GM15510 (cell line): Measurements from ENCODE around the gene SHMT2.

ENCODE experiments used
- POLR2A ChIP-seq: IDR thresholded peaks from 3 replicates; pipeline ENCODE4 v1.6.1; 2011; ENCODE audit warnings: borderline replicate concordance; ENCODE audit not compliant: insufficient read length; ENCODE audit errors: extremely low read depth

The SHMT2 gene

DNA sequence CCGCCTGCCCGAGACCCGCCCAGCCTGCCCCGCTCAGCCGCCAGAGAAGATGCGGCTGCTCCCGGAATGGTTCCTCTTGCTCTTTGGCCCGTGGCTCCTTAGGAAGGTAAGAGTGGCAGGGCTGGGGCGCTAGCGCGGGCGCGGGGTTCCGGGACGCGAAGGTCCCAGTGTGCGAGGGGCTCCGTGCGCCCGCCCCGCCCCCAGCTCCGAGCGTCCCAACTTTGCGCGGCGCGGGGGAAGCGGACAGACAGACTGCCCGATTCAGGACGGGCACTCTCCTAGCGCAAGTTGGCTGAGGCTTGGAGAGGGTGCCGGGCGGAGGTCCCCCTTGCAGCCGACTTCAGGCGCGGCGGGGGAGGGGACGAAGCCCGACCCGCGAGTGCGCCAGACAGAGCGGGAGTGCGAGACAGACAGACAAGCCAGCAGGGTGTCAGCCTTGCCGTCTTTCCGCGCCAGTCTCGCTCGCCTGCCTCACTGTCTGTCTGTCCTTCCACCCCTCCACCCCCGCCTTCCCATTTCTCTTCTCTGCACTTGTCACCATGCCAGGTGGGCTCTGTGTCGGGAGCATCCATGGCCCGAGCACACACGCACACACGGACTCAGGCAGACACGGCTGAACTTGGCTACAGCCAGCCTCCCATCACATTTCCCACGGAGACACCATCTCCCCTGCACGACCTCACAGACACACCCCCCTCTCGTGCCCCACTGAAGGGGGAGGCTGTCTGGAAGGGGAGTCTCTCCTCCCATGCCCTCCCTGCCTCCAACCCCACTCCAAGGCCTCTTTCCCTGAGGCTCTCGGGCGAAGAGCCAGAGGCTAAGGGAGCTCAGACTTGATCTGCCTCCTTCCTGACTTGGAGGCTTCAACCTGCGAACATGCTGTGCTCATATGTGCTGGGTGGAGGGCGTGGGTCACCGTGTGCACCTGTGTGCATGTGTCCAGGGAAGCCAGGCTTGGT, 12.3 kb upstream of the SHMT2 start:
- no peak for TF ChIP-seq POLR2A

GRCh38 chr12:57218030-57218853, 11.3 kb upstream of the SHMT2 start:
- no peak for TF ChIP-seq POLR2A

- TF ChIP-seq POLR2A, result no peak
These were observed 10.1 kb upstream of the SHMT2 start for GRCh38 chr12:57219205-57219992.

DNA sequence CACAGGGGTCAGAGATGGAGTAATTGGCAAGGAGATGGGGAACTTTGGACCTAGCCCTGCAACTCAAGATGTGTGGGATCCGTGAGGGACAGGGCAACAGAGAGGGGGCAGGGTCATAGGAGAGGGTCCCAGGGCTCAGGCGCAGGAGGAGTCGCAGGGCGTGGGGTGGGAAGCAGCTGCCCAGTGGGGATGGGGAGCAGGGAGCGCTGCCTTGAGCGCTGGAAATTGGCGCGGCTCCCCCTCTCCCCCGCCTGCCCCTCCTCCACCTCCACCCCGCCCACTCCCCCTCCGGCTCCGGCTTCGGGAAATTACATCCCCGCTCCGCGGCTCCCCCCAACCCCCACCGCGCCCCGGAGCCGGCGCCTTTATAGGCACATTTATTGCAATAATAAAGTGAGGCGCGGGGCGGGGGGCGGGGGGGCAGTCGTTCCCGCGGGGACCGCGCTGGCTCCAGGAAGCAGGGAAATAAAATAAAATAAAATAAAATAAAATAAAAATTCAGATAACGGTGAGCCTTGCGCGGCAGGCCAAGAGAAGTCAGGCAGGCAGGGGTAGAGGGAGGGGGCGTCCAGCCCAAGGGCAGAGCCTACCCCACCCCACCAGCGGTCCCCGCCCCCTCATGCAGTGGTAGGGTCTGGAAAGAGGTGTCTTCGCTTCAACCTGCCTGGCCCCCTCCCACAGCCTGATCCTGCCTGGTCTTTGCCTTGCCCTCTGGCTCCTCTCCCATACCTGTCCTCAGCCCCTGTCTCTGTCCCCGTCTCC, 9.3 kb upstream of the SHMT2 start:
- no peak for TF ChIP-seq POLR2A

GRCh38 chr12:57220770-57221168, 8.7 kb upstream of the SHMT2 start:
- no peak for TF ChIP-seq POLR2A

GRCh38 chr12:57221169-57221917, 8.2 kb upstream of the SHMT2 start:
- TF ChIP-seq POLR2A, result no peak

DNA sequence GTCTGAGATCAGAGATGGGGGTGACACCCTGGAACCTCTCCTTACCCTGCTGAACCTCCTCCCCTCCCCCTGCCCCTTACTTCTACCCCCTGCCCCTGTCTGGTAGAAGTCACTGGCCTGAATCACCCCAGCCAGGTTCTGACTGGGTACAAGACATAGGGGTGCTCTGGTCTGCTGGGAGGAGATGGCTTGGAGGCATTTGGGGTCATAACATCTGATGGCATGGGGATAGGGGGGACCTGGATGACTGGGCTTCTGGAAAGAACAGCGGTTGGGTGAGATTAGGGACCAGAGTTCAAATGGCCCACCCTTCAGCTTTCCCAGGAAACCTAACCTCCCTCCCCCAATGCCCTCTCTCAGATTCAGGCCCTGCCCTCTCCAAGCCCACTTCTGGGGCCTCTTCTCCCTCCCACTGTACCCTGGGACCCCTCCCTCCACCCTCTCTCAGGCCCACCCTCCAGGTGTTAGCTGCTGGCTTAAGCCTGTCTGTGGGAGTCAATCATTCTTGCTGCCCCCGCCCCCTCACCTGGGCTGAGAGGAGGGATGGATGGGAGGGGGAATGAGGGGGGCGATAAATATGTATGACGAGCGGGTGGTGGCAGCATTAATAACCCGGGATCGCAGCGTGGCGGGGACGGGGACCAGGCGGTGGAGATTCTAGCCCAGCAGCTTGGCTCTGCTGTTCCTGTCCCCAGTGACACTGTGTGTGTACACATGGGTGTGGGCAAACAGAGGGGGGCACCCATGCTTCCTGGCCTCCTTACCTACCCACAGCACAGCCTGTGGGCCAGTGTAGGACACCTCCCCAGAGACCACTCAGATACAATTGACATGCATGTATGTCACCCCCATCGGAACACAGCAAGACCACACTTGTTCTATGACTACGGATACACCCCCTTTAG, 7.0 kb upstream of the SHMT2 start:
- no peak for TF ChIP-seq POLR2A

DNA sequence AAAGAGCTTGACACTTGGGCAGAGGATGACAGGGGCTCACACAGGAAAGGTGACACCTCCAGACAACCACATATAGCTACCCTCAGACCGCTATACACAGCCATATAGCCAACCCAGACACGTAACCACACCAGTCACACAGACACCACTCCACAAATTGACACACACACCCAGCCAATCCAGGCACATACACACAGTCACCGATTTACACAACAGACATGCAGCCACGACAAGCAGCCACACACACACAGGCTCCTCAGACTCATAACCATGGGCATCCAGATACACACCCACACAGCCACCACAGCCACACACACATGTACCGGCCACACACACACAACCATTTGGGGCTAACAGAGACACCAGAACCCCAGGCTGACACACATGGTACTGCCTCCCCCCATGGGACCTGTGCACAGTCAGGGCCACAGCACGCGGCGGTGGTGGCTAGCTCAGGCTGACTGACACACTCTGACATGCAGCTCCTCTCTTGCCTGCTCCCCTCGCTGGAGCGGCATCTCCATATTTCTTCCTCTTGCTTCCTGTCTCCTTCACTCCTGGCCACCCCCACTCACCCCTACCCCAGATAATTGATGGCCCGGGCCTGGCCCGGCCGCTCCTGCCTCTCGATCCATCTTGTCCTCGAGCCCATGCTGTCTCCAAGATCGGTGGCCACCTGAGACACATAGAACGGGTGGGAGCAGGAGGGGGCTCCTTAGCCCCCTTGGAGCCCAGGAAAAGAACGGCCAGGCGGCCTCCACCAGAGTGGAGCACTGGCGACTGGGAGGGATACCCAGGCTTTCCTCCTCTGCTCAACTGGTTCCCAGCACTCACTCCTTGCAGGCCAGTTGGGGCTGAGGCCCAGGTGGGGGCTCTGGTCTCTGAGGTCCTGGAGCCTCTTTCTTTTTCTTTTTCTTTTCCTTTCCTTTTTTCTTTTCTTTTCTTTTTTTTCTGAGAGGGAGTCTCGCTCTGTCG, 6.0 kb upstream of the SHMT2 start:
- TF ChIP-seq POLR2A, result no peak

GRCh38 chr12:57224278-57224972, 5.1 kb upstream of the SHMT2 start:
- no peak for TF ChIP-seq POLR2A

GRCh38 chr12:57224973-57225679, 4.4 kb upstream of the SHMT2 start:
- TF ChIP-seq POLR2A, result no peak
